A549 (cell line): ENCODE measurements around the gene PIK3CB. TPM values are rescaled to one million over a fixed set of nuclear protein-coding genes. Genes with fewer than 3 reads are reported as not detected.

ENCODE experiments used
- ATAC-seq, 2 experiments: fragments of 200-7000 bp in 1 of 2; fragments of >200 bp in 1 of 2; cut with Nextera tagmentation in 1 of 2; cut with Tn5 transposase in 1 of 2; 3 replicates each; pipeline versions ENCODE4 v1.8.0 to v1.9.1; 2018 to 2020; ENCODE audit warnings: mild to moderate bottlenecking in 1 of 2, moderate library complexity in 1 of 2
- CTCF ChIA-PET: fragments of 300-600 bp; sonication (Branson Sonifier 250); formaldehyde crosslinking; extraction: SDS; loops from one replicate; lab custom pipeline; 2021; ENCODE audit warnings: antibody characterized with exemption, inconsistent platforms; lab: Yijun Ruan, JAX
- POLR2A ChIA-PET: fragments of 350-600 bp; formaldehyde crosslinking; extraction: SDS; loops from one replicate; lab custom pipeline; 2021; ENCODE audit warnings: antibody characterized with exemption, inconsistent platforms; lab: Yijun Ruan, JAX
- DNase-seq, 2 experiments: peaks; one replicate each; pipeline versions ENCODE4 v3.0.0 to v3.0.0-alpha.2; 2011 to 2016; ENCODE audit warnings: low read depth in 1 of 2, low spot score in 1 of 2
- FAIRE-seq: peaks from 2 replicates; lab custom pipeline; 2011; peaks lifted over from hg19 to GRCh38; lab: Jason Lieb, UNC
- H3K27ac ChIP-seq, 2 experiments: fragments of >200 bp; sonication (Bioruptor Twin); formaldehyde crosslinking; 3 replicates each; pipeline ENCODE4 v1.5.1; 2016 to 2017
- H3K4me1 ChIP-seq: fragments of >200 bp; sonication (Bioruptor Twin); formaldehyde crosslinking; 3 replicates; pipeline ENCODE4 v1.6.1; 2016
- H3K4me2 ChIP-seq: fragments of >200 bp; sonication (Bioruptor Twin); formaldehyde crosslinking; 3 replicates; pipeline ENCODE4 v1.6.1; 2016
- H3K4me3 ChIP-seq: fragments of >200 bp; sonication (Bioruptor Twin); formaldehyde crosslinking; 3 replicates; pipeline ENCODE4 v1.5.1; 2016
- H3K9me3 ChIP-seq: fragments of >200 bp; sonication (Bioruptor Twin); formaldehyde crosslinking; 3 replicates; pipeline ENCODE4 v1.6.1; 2016
- BHLHE40 ChIP-seq: IDR thresholded peaks from 2 replicates; pipeline ENCODE4 v1.6.1; 2012; ENCODE audit warnings: low read depth, low read length, inconsistent platforms
- CBX8 ChIP-seq: fragments of 200-600 bp; sonication (generic); IDR thresholded peaks from 2 replicates; pipeline ENCODE4 v1.6.1; 2016
- CEBPB ChIP-seq, 2 experiments: fragments of >200 bp in 1 of 2; sonication (Bioruptor Twin) in 1 of 2; formaldehyde crosslinking in 1 of 2; IDR thresholded peaks; 2 replicates each; pipeline ENCODE4 v1.6.1; 2012 to 2016
- EHF ChIP-seq: fragments of 250-450 bp; sonication (Bioruptor Pico); IDR thresholded peaks from 2 replicates; pipeline ENCODE4 v1.5.0; 2020; ENCODE audit warnings: mild to moderate bottlenecking
- FOSB ChIP-seq: fragments of 250-450 bp; sonication (Bioruptor Pico); IDR thresholded peaks from 2 replicates; pipeline ENCODE4 v1.5.0; 2020; ENCODE audit warnings: mild to moderate bottlenecking, moderate library complexity
- FOSL2 ChIP-seq, 2 experiments: fragments of 450-650 bp in 1 of 2; fragments of >200 bp in 1 of 2; sonication (Bioruptor Twin) in 1 of 2; formaldehyde crosslinking; IDR thresholded peaks; 2 replicates each; pipeline versions ENCODE4 v1.5.0 to v1.6.1; 2016 to 2020; ENCODE audit warnings: mild to moderate bottlenecking in 1 of 2, moderate library complexity in 1 of 2
- GATA3 ChIP-seq: IDR thresholded peaks from 2 replicates; pipeline ENCODE4 v1.6.1; 2012; ENCODE audit warnings: borderline replicate concordance
- HOXB13 ChIP-seq: fragments of 250-450 bp; sonication (Bioruptor Pico); IDR thresholded peaks from 2 replicates; pipeline ENCODE4 v1.5.0; 2020; ENCODE audit warnings: low read depth, mild to moderate bottlenecking, moderate library complexity
- JUN ChIP-seq, 2 experiments: fragments of >200 bp; sonication (Bioruptor Twin); formaldehyde crosslinking; IDR thresholded peaks; 2 replicates in 1 of 2; 3 replicates in 1 of 2; pipeline ENCODE4 v1.6.1; 2016 to 2017
- JUNB ChIP-seq: fragments of >200 bp; sonication (Bioruptor Twin); formaldehyde crosslinking; IDR thresholded peaks from 2 replicates; pipeline ENCODE4 v1.6.1; 2016
- MAZ ChIP-seq: fragments of 150-350 bp; IDR thresholded peaks from 2 replicates; pipeline ENCODE4 v1.6.1; 2014; ENCODE audit warnings: antibody characterized with exemption, low read depth, low read length, borderline replicate concordance
- NPAS2 ChIP-seq: fragments of 250-450 bp; sonication (Bioruptor Pico); IDR thresholded peaks from 2 replicates; pipeline ENCODE4 v1.8.0; 2022; ENCODE audit warnings: mild to moderate bottlenecking, moderate library complexity, borderline replicate concordance
- POLR2A ChIP-seq: IDR thresholded peaks from 2 replicates; pipeline ENCODE4 v1.6.1; 2012; ENCODE audit warnings: mild to moderate bottlenecking, low read length
- POLR2AphosphoS2 ChIP-seq: conservative IDR thresholded peaks from 2 replicates; pipeline ENCODE4 v1.6.1; 2012; ENCODE audit warnings: low read length, improper control_type of control experiment, inconsistent platforms
- RCOR1 ChIP-seq: fragments of 150-350 bp; IDR thresholded peaks from 2 replicates; pipeline ENCODE4 v1.6.1; 2014; ENCODE audit warnings: antibody characterized with exemption, low read length, low read depth
- RFX5 ChIP-seq: fragments of 450-650 bp; IDR thresholded peaks from 2 replicates; pipeline ENCODE4 v1.7.1; 2014; ENCODE audit warnings: antibody characterized with exemption, mild to moderate bottlenecking, moderate library complexity
- SMC3 ChIP-seq: fragments of >200 bp; sonication (Bioruptor Twin); formaldehyde crosslinking; IDR thresholded peaks from 3 replicates; pipeline ENCODE4 v1.6.1; 2018; ENCODE audit warnings: inconsistent platforms
- TP53 ChIP-seq: fragments of 250-450 bp; sonication (Bioruptor Pico); IDR thresholded peaks from 2 replicates; pipeline ENCODE4 v1.5.0; 2021; ENCODE audit warnings: mild to moderate bottlenecking, moderate library complexity
- ZFP36 ChIP-seq: fragments of 450-650 bp; IDR thresholded peaks from 2 replicates; pipeline ENCODE4 v1.6.1; 2014; ENCODE audit warnings: borderline replicate concordance; ENCODE audit not compliant: partially characterized antibody
- ZNF302 ChIP-seq: fragments of 250-450 bp; sonication (Bioruptor Pico); IDR thresholded peaks from 2 replicates; pipeline ENCODE4 v1.9.0; 2021; ENCODE audit warnings: inconsistent platforms, mild to moderate bottlenecking, moderate library complexity
- ZSCAN20 ChIP-seq: fragments of 250-450 bp; sonication (Bioruptor Pico); IDR thresholded peaks from 2 replicates; pipeline ENCODE4 v1.8.0; 2022; ENCODE audit warnings: mild to moderate bottlenecking, moderate library complexity
- WGBS: methylation state at CpG from one replicate; pipeline ENCODE4 v1.1.6; 2017; ENCODE audit errors: missing lambda C conversion rate; 5-methylcytosine and 5-hydroxymethylcytosine counted together
- polyA plus RNA-seq, 4 experiments: library from polyadenylated mRNA; depleted of rRNA in 3 of 4; stranded (reverse); fragments of >200 nt; fragmentation: RNase III in 1 of 4; extraction: RNeasy Plus Mini Kit Qiagen cat#74134 plus additional on column Dnase treatment in 1 of 4; gene quantifications; 2 replicates in 3 of 4; 3 replicates in 1 of 4; pipeline ENCODE4 v1.2.3, GENCODE V29; 2011 to 2017
- TF ChIP-seq, protein P1 (sequence below): IDR thresholded peaks from 2 replicates; pipeline ENCODE4 v1.6.1; 2012; ENCODE audit warnings: low read depth, borderline replicate concordance
- TF ChIP-seq, protein P2 (sequence below): fragments of 150-350 bp; IDR thresholded peaks from 2 replicates; pipeline ENCODE4 v1.6.1; 2014; ENCODE audit warnings: low read depth, mild to moderate bottlenecking, low read length
- TF ChIP-seq, protein P3 (sequence below): IDR thresholded peaks from 2 replicates; pipeline ENCODE4 v1.6.1; 2012
- TF ChIP-seq, protein P4 (sequence below): IDR thresholded peaks from 2 replicates; pipeline ENCODE4 v1.6.1; 2012

PIK3CB gene
- polyA plus RNA-seq, 2 of the 4 experiments (the other 2 are of a cell fraction) = 20.7 to 23.3 TPM

DNA sequence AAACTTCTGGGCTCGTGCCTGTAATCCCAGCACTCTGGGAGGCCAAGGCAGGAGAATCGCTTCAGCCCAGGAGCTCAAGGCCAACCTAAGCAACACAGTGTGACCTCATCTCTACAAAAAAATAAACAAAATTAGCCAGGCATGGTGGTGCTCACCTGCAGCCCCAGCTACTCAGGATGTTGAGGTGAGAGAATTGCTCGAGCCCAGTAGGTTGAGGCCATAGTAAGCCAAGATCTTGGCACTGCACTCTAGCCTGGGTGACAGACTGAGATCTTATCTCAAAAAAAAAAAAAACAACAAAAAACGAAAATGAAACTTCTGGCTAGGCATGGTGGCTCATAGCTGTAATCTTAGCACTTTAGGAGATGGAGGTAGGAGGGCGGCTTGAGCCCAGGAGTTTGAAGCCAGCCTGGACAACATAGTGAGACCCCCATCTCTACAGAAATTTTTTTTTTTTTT, 53.7 kb downstream of the PIK3CB start:
- no peak for TF ChIP-seq FOSL2 (IDR thresholded peaks at IDR 0.05)
- TF ChIP-seq FOSL2 (CRISPR knock-in tag; IDR thresholded peaks at IDR 0.05) = no peak
- TF ChIP-seq RCOR1 = no peak
- TF ChIP-seq ZNF302 = no peak
- TF ChIP-seq EHF (CRISPR knock-in tag) = no peak
- TF ChIP-seq BHLHE40 = no peak
- no peak for TF ChIP-seq CBX8
- TF ChIP-seq, protein P1, sequence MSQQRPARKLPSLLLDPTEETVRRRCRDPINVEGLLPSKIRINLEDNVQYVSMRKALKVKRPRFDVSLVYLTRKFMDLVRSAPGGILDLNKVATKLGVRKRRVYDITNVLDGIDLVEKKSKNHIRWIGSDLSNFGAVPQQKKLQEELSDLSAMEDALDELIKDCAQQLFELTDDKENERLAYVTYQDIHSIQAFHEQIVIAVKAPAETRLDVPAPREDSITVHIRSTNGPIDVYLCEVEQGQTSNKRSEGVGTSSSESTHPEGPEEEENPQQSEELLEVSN = no peak
- no peak for TF ChIP-seq RFX5
- no peak for TF ChIP-seq GATA3
- TF ChIP-seq JUN (IDR thresholded peaks at IDR 0.05) = no peak
- TF ChIP-seq TP53 (CRISPR knock-in tag) = no peak
- TF ChIP-seq ZSCAN20 (CRISPR knock-in tag) = no peak
- TF ChIP-seq, protein P2, sequence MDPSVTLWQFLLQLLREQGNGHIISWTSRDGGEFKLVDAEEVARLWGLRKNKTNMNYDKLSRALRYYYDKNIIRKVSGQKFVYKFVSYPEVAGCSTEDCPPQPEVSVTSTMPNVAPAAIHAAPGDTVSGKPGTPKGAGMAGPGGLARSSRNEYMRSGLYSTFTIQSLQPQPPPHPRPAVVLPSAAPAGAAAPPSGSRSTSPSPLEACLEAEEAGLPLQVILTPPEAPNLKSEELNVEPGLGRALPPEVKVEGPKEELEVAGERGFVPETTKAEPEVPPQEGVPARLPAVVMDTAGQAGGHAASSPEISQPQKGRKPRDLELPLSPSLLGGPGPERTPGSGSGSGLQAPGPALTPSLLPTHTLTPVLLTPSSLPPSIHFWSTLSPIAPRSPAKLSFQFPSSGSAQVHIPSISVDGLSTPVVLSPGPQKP = no peak
- TF ChIP-seq MAZ = no peak
- ChIA-PET POLR2A (no interaction called here), CTCF (interaction anchor here (0.7 to 2.3 kb wide), 2 partner anchors 54 to 134 kb away, joined by 3 to 10 read pairs; partner anchors contain the start of gene PIK3CB)
- H3K4me3 ChIP-seq = no peak overlapping the region
- DNase-seq (no peak), FAIRE-seq (no peak), ATAC-seq (no peak)
- H3K4me2 ChIP-seq = no peak overlapping the region
- no peaks in the 10 kb centered on the region for H3K9me3 ChIP-seq
- no peak overlapping the region for H3K27ac ChIP-seq
- H3K4me1 ChIP-seq = peaks cover 6% of the 10 kb centered on the region; the same call in 2 of the 3 replicates
- 87% methylated on average over 5 of the region's 5 CpGs for WGBS

DNA sequence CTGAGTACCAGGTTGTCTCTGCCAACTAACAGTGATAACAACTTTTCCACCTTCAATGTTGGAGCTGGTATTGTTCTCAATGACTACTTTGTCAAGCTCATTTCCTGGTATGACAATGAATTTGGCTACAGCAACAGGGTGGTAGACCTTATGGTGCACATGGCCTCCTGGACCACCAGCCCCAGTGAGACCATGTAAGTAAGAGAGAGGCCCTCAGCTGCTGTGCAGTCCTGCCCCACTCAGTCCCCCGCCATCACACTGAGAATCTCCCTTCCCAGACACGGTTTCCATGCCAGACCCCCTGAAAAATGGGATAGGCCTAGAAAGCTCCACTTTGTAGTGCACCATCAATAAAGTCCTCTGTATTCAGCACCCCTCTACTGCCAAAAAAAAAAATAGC, 56.1 kb downstream of the PIK3CB start:
- TF ChIP-seq FOSB (CRISPR knock-in tag) (no peak), CBX8 (no peak), POLR2A (no peak), SMC3 (no peak), HOXB13 (CRISPR knock-in tag) (no peak)
- TF ChIP-seq, protein P3, sequence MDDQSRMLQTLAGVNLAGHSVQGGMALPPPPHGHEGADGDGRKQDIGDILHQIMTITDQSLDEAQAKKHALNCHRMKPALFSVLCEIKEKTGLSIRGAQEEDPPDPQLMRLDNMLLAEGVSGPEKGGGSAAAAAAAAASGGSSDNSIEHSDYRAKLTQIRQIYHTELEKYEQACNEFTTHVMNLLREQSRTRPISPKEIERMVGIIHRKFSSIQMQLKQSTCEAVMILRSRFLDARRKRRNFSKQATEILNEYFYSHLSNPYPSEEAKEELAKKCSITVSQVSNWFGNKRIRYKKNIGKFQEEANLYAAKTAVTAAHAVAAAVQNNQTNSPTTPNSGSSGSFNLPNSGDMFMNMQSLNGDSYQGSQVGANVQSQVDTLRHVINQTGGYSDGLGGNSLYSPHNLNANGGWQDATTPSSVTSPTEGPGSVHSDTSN = no peak
- TF ChIP-seq, protein P4, sequence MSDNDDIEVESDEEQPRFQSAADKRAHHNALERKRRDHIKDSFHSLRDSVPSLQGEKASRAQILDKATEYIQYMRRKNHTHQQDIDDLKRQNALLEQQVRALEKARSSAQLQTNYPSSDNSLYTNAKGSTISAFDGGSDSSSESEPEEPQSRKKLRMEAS = no peak
- TF ChIP-seq, protein P2 = no peak
- FAIRE-seq (no peak), ATAC-seq (no peak), DNase-seq (no peak)
- peaks cover 19% of the 10 kb centered on the region for H3K4me1 ChIP-seq
- no peak overlapping the region for H3K4me2 ChIP-seq
- H3K27ac ChIP-seq = no peak overlapping the region
- POLR2A ChIA-PET = no interaction called here
- 100% methylated on average over 2 of the region's 2 CpGs for WGBS
- H3K9me3 ChIP-seq = no peaks in the 10 kb centered on the region
- H3K4me3 ChIP-seq = no peak overlapping the region
- CTCF ChIA-PET = interaction anchor here (1.2 kb wide), 1 partner anchor 136 kb away, joined by 4 read pairs; no protein-coding TSS in a partner anchor

DNA sequence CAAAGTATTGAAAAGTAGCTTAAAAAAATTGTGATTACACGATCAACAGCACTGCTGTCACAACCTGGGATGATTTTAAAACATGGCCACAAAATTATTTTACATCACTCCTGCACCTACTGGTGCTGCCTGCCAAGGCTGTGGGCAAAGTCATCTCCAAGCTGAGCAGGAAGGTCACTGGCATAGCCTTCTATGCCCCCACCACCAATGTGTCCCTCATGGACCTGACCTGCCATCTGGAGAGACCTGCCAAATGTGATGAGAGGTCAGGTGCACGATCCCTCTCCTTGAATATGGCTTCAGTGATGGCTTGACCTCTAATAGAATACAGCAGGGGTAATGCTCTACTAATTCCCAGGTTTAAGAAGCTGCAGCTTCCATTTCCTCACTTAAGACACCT, 57.8 kb downstream of the PIK3CB start:
- Histone ChIP-seq H3K4me2 (no peak overlapping the region), H3K4me3 (no peak overlapping the region), H3K9me3 (no peaks in the 10 kb centered on the region), H3K4me1 (peaks cover 19% of the 10 kb centered on the region), H3K27ac (no peak overlapping the region)
- WGBS = 92% methylated on average over 2 of the region's 2 CpGs
- DNase-seq = no peak
- ChIA-PET CTCF (interaction anchor here (1.5 to 1.7 kb wide), 4 partner anchors 78 to 159 kb away, joined by 3 to 7 read pairs (median 4); no protein-coding TSS in a partner anchor), POLR2A (no interaction called here)
- no peak for ATAC-seq
- no peak for FAIRE-seq
- TF ChIP-seq JUNB = no peak
- TF ChIP-seq POLR2AphosphoS2 = no peak
- no peak for TF ChIP-seq RCOR1
- no peak for TF ChIP-seq ZFP36
- no peak for TF ChIP-seq CEBPB (IDR thresholded peaks at IDR 0.05)
- no peak for TF ChIP-seq NPAS2 (CRISPR knock-in tag)
- TF ChIP-seq RFX5 = no peak
- TF ChIP-seq, protein P2 = no peak
